OCI-LY1 (cell line): ENCODE measurements around the gene P2RX4.

Experiments used
- CTCF ChIP-seq: fragments of 200-600 bp; sonication (generic), shearing (Covaris generic); IDR thresholded peaks from 2 replicates; pipeline ENCODE4 v1.5.1; 2017; ENCODE audit warnings: mild to moderate bottlenecking, antibody characterized with exemption, low read length, moderate library complexity, mixed read lengths
- EZH2 ChIP-seq: fragments of 200-600 bp; sonication (generic), shearing (Covaris generic); IDR thresholded peaks from 2 replicates; pipeline ENCODE4 v1.8.0; 2017; ENCODE audit warnings: borderline replicate concordance, mixed run types, mild to moderate bottlenecking, antibody characterized with exemption, low read length, moderate library complexity, mixed read lengths

GRCh38 chr12:121170151-121170550, 39.8 kb upstream of the P2RX4 start:
- TF ChIP-seq CTCF (no peak), EZH2 (no peak)
